ENCODE results near the gene NFKBIE.

Gene NFKBIE

DNA sequence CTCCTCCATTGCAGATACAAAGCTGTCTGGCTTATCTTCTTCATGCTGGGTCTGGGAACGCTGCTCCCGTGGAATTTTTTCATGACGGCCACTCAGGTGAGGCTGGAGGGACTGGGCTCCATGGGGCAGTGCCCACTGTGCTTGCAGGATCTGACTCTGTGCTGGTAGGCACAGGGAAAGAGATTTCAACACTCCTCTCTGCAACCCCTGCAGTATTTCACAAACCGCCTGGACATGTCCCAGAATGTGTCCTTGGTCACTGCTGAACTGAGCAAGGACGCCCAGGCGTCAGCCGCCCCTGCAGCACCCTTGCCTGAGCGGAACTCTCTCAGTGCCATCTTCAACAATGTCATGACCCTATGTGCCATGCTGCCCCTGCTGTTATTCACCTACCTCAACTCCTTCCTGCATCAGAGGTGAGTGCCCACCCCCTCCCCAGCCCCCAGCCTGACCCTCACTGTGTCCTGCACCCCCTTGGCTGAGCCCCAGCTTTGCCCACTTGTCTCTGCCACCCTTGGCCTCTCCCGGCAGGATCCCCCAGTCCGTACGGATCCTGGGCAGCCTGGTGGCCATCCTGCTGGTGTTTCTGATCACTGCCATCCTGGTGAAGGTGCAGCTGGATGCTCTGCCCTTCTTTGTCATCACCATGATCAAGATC lies 35.8 kb downstream of the NFKBIE start:
- in situ Hi-C loops (cut with HindIII; ENCODE audit: low sequenced_read_pairs) = loop anchor here (5.0 to 10.0 kb wide), 3 partner anchors 45 to 122 kb away; no protein-coding TSS in a partner anchor

DNA sequence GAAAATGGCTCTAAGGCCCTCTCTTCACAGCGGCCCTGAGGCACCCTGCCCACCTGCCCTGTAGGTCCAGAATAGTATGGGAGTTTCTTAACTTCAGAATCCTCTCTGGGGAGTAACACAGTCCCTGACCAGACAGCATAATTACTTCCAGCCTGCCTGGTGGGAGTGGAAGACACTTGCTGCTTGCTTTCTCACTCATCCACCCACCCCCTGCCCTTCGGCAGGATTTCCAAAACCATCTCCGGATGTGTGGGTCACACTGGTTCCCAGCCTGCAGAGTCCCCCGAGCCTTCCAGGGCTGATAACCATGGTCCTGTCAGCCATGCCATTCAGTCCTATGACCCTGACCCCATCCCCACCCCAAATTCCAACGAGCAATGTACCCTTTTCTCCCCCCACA lies 36.5 kb downstream of the NFKBIE start:
- in situ Hi-C loops (cut with HindIII; ENCODE audit: low sequenced_read_pairs) = no loop called here

GRCh38 chr6:44228433-44228832 lies 36.9 kb downstream of the NFKBIE start:
- in situ Hi-C loops (cut with HindIII; ENCODE audit: low sequenced_read_pairs) = no loop called here

- in situ Hi-C loops (cut with HindIII; ENCODE audit: low sequenced_read_pairs) = no loop called here
These were observed 37.3 kb downstream of the NFKBIE start for GRCh38 chr6:44228031-44228430.

DNA sequence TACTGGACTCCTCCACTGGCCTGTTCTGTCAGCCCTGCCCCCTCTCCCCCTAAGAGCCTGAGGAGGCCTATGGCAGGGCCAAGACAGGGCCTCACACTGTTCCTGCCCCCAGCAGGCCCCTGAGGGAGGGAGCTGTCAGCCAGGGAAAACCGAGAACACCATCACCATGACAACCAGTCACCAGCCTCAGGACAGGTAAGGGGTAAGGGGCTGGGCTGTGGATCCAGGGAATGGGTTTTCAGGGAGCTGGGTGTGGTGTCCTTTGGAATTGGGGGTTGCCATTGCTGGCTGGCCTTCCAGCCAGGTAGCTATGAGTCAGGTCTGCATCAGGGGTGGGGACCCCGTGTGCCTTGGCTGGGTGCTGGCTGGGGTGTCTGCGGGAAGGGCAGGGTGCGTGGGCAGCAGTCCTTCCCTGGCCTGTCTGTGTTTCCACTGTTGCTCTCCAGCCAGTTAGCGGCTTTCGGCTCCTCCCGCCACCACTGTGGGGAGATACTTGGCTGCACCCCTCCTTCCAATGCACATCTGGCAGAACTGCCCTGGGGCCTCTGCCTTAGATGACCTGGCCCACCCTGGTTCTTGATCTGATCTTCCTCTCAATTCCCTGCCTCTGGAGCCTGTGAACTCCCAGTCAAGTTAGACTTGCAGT lies 38.1 kb downstream of the NFKBIE start:
- in situ Hi-C loops (cut with HindIII; ENCODE audit: low sequenced_read_pairs) = no loop called here

GRCh38 chr6:44226368-44227147 lies 38.8 kb downstream of the NFKBIE start:
- in situ Hi-C loops (cut with HindIII; ENCODE audit: low sequenced_read_pairs) = no loop called here

GRCh38 chr6:44225579-44226325 lies 39.6 kb downstream of the NFKBIE start:
- in situ Hi-C loops (cut with HindIII; ENCODE audit: low sequenced_read_pairs) = no loop called here

DNA sequence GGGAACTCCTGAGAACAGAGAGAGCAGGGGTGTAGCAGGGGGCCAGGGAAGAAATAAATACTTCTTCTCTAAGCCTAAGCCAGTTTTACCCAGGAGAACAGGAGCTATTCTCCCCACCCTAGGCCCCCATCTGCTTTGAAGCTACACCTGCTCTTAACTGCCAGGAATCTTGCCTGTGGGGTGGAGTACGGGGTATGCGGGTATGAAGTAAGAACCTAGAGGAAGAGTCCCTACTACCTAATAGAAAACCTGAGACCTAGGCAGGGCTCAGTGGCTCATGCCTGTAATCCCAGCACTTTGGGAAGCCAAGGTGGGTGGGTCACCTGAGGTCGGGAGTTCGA lies 40.4 kb downstream of the NFKBIE start:
- in situ Hi-C loops (cut with HindIII; ENCODE audit: low sequenced_read_pairs) = no loop called here

- in situ Hi-C loops (cut with HindIII; ENCODE audit: low sequenced_read_pairs) = no loop called here
These were observed 41.1 kb downstream of the NFKBIE start for GRCh38 chr6:44224029-44224964.

- in situ Hi-C loops (cut with HindIII; ENCODE audit: low sequenced_read_pairs) = no loop called here
These were observed 41.9 kb downstream of the NFKBIE start, which contains the start of gene SLC29A1 for GRCh38 chr6:44223319-44224028. Gene SLC29A1, plus strand, starts transcription at chr6:44223595. Its CDS starts 3,719 bp downstream, at chr6:44227314.

- in situ Hi-C loops (cut with HindIII; ENCODE audit: low sequenced_read_pairs) = no loop called here
These were observed 42.6 kb downstream of the NFKBIE start for GRCh38 chr6:44222486-44223318.

DNA sequence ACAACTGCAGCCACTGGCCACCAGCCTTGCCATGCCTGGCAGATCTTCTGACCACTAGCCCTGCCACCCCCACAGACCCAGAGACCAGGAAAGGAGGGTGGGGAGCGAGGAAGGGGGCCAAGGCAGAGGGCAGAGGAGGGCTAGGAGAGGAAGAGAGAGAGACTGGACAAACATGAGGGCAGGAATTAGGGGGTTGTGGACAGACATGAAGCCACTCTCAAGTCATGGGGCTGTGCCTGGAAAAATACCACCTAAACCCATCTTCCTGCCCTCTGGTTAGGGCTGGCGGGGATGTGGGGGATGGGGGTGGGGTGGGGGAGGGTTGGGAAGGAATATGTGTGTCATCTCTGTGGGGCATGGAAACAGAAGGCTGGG lies 43.4 kb downstream of the NFKBIE start:
- in situ Hi-C loops (cut with HindIII; ENCODE audit: low sequenced_read_pairs) = no loop called here

- in situ Hi-C loops (cut with HindIII; ENCODE audit: low sequenced_read_pairs) = no loop called here
These were observed 43.9 kb downstream of the NFKBIE start for GRCh38 chr6:44221291-44221960.

DNA sequence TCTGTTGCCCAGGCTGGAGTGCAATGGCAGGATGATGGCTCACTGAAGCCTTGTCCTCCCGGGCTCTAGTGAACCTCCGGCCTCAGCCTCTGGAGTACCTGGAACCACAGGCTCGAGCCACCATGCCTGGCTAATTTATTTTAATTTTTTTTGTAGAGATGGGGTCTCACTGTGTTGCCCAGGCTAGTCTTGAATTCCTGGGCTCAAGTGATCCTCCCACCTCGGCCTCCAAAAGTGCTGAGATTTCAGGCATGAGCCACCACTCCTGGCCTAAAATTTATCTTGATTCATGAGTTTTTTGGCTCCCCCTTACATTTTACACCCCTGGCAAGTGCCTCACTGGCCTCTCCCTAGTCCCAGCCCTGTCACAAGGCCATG lies 44.4 kb downstream of the NFKBIE start:
- in situ Hi-C loops (cut with HindIII; ENCODE audit: low sequenced_read_pairs) = no loop called here

GRCh38 chr6:44219815-44220784 lies 45.3 kb downstream of the NFKBIE start:
- in situ Hi-C loops (cut with HindIII; ENCODE audit: low sequenced_read_pairs) = no loop called here

GRCh38 chr6:44219053-44219814 lies 46.1 kb downstream of the NFKBIE start:
- in situ Hi-C loops (cut with HindIII; ENCODE audit: low sequenced_read_pairs) = no loop called here

All from endothelial cell of hepatic sinusoid (primary cell).